Fibroblast of mammary gland (primary cell): ENCODE results near the gene SNRNP35.
"Not testable (repeated sequence)": the region's sequence is repeated elsewhere in the genome, so short reads cannot be mapped to it uniquely, and the experiment has no call there.

ENCODE experiments used
- DNase-seq: peaks from one replicate; pipeline ENCODE4 v3.0.0-alpha.2; 2010; ENCODE audit warnings: low read depth
- H3K4me3 ChIP-seq: 2 replicates; pipeline ENCODE4 v1.5.1; 2011; ENCODE audit warnings: low read depth, mild to moderate bottlenecking, low read length, moderate library complexity; ENCODE audit not compliant: control insufficient read depth
- CTCF ChIP-seq: conservative IDR thresholded peaks from 2 replicates; pipeline ENCODE4 v1.5.1; 2011; ENCODE audit warnings: low read depth, low read length, inconsistent platforms; ENCODE audit not compliant: control insufficient read depth, insufficient read depth

SNRNP35 gene, protein sequence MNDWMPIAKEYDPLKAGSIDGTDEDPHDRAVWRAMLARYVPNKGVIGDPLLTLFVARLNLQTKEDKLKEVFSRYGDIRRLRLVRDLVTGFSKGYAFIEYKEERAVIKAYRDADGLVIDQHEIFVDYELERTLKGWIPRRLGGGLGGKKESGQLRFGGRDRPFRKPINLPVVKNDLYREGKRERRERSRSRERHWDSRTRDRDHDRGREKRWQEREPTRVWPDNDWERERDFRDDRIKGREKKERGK

GRCh38 chr12:123457980-123458779, at the start of gene SNRNP35:
Gene SNRNP35, plus strand, starts transcription at chr12:123458139. Its CDS starts 7,402 bp downstream, at chr12:123465541.
- TF ChIP-seq CTCF: no peak
- peak; percentile 82 for DNase-seq
- peak within 1 kb of the TSS; percentile 73 for H3K4me3 ChIP-seq

DNA sequence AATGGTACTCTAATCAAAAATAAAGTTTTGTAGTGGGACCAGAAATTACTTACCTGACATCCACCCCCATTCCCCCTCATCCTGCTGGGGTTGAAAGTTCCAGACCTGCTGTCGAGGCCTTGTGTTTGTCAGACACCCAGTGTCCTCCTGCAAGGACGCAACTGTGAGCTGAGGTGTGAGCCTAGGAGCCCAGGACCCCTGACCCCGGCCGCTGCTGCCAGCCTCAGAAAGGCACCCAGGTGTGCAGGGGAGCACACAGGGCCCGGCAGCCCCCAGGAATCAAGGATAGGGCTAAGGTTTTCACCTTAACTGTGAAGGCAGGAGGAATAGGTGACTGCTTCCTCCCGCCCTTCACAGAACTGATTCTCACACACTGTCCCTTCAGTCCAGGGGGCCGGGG, 49.3 kb upstream of the SNRNP35 start:
- not testable (repeated sequence) for H3K4me3 ChIP-seq, DNase-seq

DNA sequence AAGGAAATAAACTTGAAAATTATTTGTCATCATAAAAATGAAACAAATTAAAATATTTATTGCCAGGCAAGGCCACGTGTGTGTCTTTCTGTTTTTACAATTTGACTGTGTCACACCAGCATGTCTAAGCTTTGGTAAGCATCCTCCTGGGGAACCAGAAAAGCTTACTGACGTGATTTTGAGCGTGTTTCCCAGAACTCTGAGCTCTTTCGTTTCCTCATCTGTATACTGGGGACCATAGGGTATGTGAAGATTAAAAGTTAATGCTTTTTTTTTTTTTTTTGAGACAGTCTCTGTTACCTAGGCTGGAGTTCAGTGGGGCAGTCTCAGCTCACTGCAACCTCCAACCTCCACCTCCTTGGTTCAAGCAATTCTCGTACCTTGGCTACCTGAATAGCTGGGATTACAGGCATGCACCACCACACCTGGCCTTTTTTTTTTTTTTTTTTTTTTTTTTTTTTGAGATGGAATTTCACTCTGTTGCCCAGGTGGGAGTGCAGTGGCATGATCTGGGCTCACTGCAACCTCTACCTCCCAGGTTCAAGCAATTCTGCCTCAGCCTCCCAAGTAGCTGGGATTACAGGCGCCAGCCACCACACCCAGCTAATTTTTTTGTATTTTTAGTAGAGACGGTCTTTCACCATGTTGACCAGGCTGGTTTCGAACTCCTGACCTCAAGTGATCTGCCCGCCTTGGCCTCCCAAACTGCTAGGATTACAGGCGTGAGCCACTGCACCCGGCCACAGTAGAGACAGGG, 48.5 kb upstream of the SNRNP35 start:
- not testable (repeated sequence) for DNase-seq, H3K4me3 ChIP-seq

DNA sequence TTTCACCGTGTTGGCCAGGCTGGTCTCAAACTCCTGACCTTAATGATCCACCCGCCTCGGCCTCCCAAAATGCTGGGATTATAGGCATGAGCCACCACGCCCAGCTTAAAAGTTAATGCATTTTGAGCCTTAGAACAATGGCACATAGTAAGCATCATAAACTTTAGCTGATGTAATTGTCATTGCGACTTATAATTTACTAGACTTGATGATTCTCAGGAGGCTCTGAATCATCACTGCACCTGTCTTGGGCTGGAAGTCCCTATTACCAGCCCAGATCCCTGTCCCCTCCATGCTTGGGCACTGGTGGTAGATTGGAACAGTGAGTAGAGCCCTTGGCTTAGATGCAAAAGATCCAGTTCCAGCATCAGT, 47.9 kb upstream of the SNRNP35 start:
- no peak for TF ChIP-seq CTCF
- no peak for DNase-seq
- H3K4me3 ChIP-seq: no peak overlapping the region

DNA sequence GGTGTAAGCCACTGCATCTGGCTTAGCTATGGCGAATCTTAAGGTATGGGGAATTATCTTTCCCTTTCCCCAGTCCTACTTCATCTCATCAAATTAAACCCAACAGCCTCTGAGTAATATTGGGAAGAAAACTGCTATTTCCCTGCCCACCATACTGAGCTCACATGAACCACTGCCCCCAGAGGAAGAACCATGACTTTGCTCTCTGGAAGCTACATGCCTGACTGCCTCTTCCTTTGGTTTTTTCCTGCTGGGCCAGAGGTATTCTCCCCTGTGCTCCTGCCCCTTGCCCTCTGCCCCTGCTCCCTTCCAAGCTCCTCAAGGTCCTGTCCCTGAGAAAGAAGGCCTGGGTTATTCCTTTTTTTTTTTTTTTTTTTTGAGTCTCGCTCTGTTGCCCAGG, 36.6 kb upstream of the SNRNP35 start:
- no peak overlapping the region for H3K4me3 ChIP-seq
- no peak for TF ChIP-seq CTCF
- no peak for DNase-seq

GRCh38 chr12:123427036-123427769, 30.7 kb upstream of the SNRNP35 start:
- TF ChIP-seq CTCF: no peak
- DNase-seq: no peak
- no peak overlapping the region for H3K4me3 ChIP-seq

DNA sequence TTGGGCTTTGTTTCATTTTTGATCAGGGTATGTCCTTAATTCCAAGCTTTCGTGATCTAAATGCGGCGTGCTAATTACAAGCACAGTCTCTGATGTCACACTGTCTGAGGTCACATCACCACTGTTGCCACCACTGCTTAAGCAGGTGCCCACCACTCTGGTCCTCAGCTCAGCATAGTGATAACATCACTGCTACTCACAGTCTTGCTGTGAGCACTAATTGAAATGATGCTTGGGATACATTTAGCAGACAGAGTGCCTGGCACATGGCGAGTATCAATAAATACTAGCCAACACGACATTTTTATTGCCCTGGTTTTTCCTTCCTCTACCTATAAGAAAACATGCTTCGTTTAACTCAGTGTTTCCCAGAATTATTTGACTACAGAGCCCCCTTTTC, 29.3 kb upstream of the SNRNP35 start:
- DNase-seq: no peak
- no peak for TF ChIP-seq CTCF
- H3K4me3 ChIP-seq: no peak overlapping the region

- not testable (repeated sequence) for H3K4me3 ChIP-seq, DNase-seq
Observed at GRCh38 chr12:123429101-123429500, 28.8 kb upstream of the SNRNP35 start.

- not testable (repeated sequence) for H3K4me3 ChIP-seq, DNase-seq
Observed at GRCh38 chr12:123431951-123432817, 25.8 kb upstream of the SNRNP35 start.
